ENCODE measurements around the gene FER.

DNA sequence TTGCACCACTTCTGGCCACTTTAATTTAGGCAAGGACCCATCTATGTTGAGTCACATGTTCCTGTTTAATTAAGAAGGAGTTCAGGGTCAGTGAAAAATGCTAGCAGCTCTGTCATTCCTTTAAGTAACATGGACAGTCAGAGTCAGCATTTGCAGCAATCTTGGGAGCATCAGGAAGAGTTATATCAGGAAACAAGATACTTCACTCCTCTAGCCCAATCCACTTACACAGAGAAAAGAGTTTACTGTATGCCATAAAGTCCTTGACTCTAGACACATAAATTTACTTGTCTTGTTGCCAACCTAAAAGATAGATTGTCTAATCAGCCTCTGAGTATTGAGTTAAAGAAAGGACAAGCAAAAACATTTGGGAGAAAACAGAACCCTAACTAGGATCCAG is 395.3 kb downstream of the FER start:
- TF ChIP-seq, protein P1, sequence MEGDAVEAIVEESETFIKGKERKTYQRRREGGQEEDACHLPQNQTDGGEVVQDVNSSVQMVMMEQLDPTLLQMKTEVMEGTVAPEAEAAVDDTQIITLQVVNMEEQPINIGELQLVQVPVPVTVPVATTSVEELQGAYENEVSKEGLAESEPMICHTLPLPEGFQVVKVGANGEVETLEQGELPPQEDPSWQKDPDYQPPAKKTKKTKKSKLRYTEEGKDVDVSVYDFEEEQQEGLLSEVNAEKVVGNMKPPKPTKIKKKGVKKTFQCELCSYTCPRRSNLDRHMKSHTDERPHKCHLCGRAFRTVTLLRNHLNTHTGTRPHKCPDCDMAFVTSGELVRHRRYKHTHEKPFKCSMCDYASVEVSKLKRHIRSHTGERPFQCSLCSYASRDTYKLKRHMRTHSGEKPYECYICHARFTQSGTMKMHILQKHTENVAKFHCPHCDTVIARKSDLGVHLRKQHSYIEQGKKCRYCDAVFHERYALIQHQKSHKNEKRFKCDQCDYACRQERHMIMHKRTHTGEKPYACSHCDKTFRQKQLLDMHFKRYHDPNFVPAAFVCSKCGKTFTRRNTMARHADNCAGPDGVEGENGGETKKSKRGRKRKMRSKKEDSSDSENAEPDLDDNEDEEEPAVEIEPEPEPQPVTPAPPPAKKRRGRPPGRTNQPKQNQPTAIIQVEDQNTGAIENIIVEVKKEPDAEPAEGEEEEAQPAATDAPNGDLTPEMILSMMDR (conservative IDR thresholded peaks at IDR 0.05; ENCODE audit: low read length): no peak
- TF ChIP-seq EZH2phosphoT487 (IDR thresholded peaks at IDR 0.05; ENCODE audit: borderline replicate concordance, low read depth, low read length): no peak

All from OCI-LY7 (cell line).